GM13976 (cell line): Measurements from ENCODE around the gene GLI3.

Source experiments
- DNase-seq: peaks from one replicate; pipeline ENCODE4 v3.0.0; 2012; ENCODE audit warnings: low spot score
- CTCF ChIP-seq: IDR thresholded peaks from 2 replicates; pipeline ENCODE4 v1.5.1; 2012; ENCODE audit warnings: borderline replicate concordance, mild to moderate bottlenecking; ENCODE audit not compliant: insufficient read depth; ENCODE audit errors: extremely low read depth, missing control alignments, control extremely low read depth
- in situ Hi-C: fragments of 300-500 bp; cut with MboI; formaldehyde crosslinking; loops from one replicate; pipeline ENCODE4 v1.12.0; 2022; ENCODE audit warnings: low sequenced_read_pairs, mixed read lengths, inconsistent platforms; ENCODE audit not compliant: unreplicated experiment

Gene GLI3

GRCh38 chr7:42198974-42199668 is 37.9 kb downstream of the GLI3 start:
- no peak for DNase-seq
- no peak for TF ChIP-seq CTCF
- in situ Hi-C loops = no loop called here

- in situ Hi-C loops = no loop called here
- TF ChIP-seq CTCF = no peak
- no peak for DNase-seq
Observed at GRCh38 chr7:42198296-42198695, 38.7 kb downstream of the GLI3 start.

- DNase-seq = no peak
- in situ Hi-C loops = no loop called here
- no peak for TF ChIP-seq CTCF
Observed at GRCh38 chr7:42197451-42197850, 39.6 kb downstream of the GLI3 start.

- no peak for TF ChIP-seq CTCF
- in situ Hi-C loops = no loop called here
Observed at GRCh38 chr7:42194238-42194637, 42.8 kb downstream of the GLI3 start.

GRCh38 chr7:42193471-42194129 is 43.4 kb downstream of the GLI3 start:
- TF ChIP-seq CTCF = no peak
- no peak for DNase-seq
- in situ Hi-C loops = no loop called here

More at GRCh38 chr7:42194238-42194637, 42.8 kb downstream of the GLI3 start:
- no peak for DNase-seq

GRCh38 chr7:42192851-42193461 is 44.1 kb downstream of the GLI3 start:
- no peak for DNase-seq
- no peak for TF ChIP-seq CTCF
- in situ Hi-C loops = no loop called here
